GM23338 (cell line): ENCODE results near the gene SNAP91. TPM values are rescaled to one million over a fixed set of nuclear protein-coding genes. Genes with fewer than 3 reads are reported as not detected.
A peak's percentile ranks its signal among the peaks of the same experiment; 100 is the strongest.

Experiments used
- ATAC-seq: fragments of 200-7000 bp; cut with Tn5 transposase; 3 replicates; pipeline ENCODE4 v1.9.1; 2020
- DNase-seq: peaks from one replicate; pipeline ENCODE4 v3.0.0-alpha.2; 2015; ENCODE audit warnings: low spot score
- H2AFZ ChIP-seq: fragments of 200-600 bp; sonication (generic); 2 replicates; pipeline ENCODE4 v1.8.0; 2016; ENCODE audit warnings: antibody characterized with exemption, mild to moderate bottlenecking, moderate library complexity
- H3F3A ChIP-seq: fragments of 200-600 bp; sonication (generic); replicated peaks from 2 replicates; pipeline ENCODE4 v1.8.0; 2017; ENCODE audit warnings: antibody characterized with exemption, mixed run types, low read depth
- H3K27ac ChIP-seq: fragments of 200-600 bp; sonication (generic); 2 replicates; pipeline ENCODE4 v1.6.1; 2016; ENCODE audit warnings: low read depth
- H3K27me3 ChIP-seq: fragments of 200-600 bp; sonication (generic); 2 replicates; pipeline ENCODE4 v1.8.0; 2016; ENCODE audit warnings: mild to moderate bottlenecking, mixed run types, moderate library complexity; ENCODE audit not compliant: insufficient read depth
- H3K36me3 ChIP-seq: fragments of 200-600 bp; sonication (generic); 2 replicates; pipeline ENCODE4 v1.8.0; 2016; ENCODE audit warnings: mild to moderate bottlenecking; ENCODE audit not compliant: insufficient read depth
- H3K4me1 ChIP-seq: fragments of 200-600 bp; sonication (generic); 2 replicates; pipeline ENCODE4 v1.8.0; 2016; ENCODE audit warnings: mild to moderate bottlenecking, moderate library complexity; ENCODE audit not compliant: insufficient read depth
- H3K4me2 ChIP-seq: fragments of 200-600 bp; sonication (generic); 2 replicates; pipeline ENCODE4 v1.7.1; 2017; ENCODE audit warnings: mixed run types
- H3K4me3 ChIP-seq: fragments of 200-600 bp; sonication (generic); 2 replicates; pipeline ENCODE4 v1.6.1; 2016; ENCODE audit warnings: mixed run types
- H3K79me2 ChIP-seq: fragments of 200-600 bp; sonication (generic); replicated peaks from 2 replicates; pipeline ENCODE4 v1.8.0; 2017; ENCODE audit warnings: mild to moderate bottlenecking; ENCODE audit not compliant: insufficient read depth
- H3K9me2 ChIP-seq: fragments of 200-600 bp; sonication (generic); 2 replicates; pipeline ENCODE4 v1.8.0; 2017; ENCODE audit not compliant: insufficient read depth
- H4K20me1 ChIP-seq: fragments of 200-600 bp; sonication (generic); replicated peaks from 2 replicates; pipeline ENCODE4 v1.8.0; 2017; ENCODE audit warnings: mild to moderate bottlenecking; ENCODE audit not compliant: insufficient read depth
- H3K27ac Mint-ChIP-seq: 2 replicates; pipeline ENCODE4 v1.8.0; 2020; ENCODE audit warnings: inconsistent platforms, mild to moderate bottlenecking, moderate library complexity, mixed read lengths
- H3K27me3 Mint-ChIP-seq: 3 replicates; pipeline ENCODE4 v1.8.0; 2022; ENCODE audit warnings: low read depth, mild to moderate bottlenecking, moderate library complexity, mixed read lengths, inconsistent platforms; ENCODE audit not compliant: insufficient read depth, poor library complexity
- H3K36me3 Mint-ChIP-seq: 3 replicates; pipeline ENCODE4 v1.8.0; 2021; ENCODE audit warnings: low read depth, mild to moderate bottlenecking, inconsistent platforms, moderate library complexity, mixed read lengths
- H3K4me1 Mint-ChIP-seq: 3 replicates; pipeline ENCODE4 v1.8.0; 2020; ENCODE audit warnings: mild to moderate bottlenecking, inconsistent platforms, mixed read lengths
- H3K4me3 Mint-ChIP-seq: 3 replicates; pipeline ENCODE4 v1.8.0; 2021; ENCODE audit warnings: moderate library complexity, mild to moderate bottlenecking, inconsistent platforms, mixed read lengths
- H3K9me3 Mint-ChIP-seq: 3 replicates; pipeline ENCODE4 v1.8.0; 2020; ENCODE audit warnings: moderate library complexity, mild to moderate bottlenecking, inconsistent platforms, mixed read lengths
- EZH2phosphoT487 ChIP-seq: fragments of 200-600 bp; sonication (generic); IDR thresholded peaks from one replicate; pipeline ENCODE4 v1.8.1; 2018; ENCODE audit warnings: antibody characterized with exemption; ENCODE audit not compliant: unreplicated experiment
- STAT1 ChIP-seq: IDR thresholded peaks from one replicate; pipeline ENCODE4 v1.6.1; 2016; ENCODE audit warnings: antibody characterized with exemption; ENCODE audit not compliant: unreplicated experiment
- ZNF462 ChIP-seq: fragments of 250-450 bp; sonication (Bioruptor Pico); IDR thresholded peaks from 2 replicates; pipeline ENCODE4 v1.5.0; 2020; ENCODE audit warnings: mild to moderate bottlenecking, moderate library complexity
- polyA plus RNA-seq: library from polyadenylated mRNA; unstranded; fragments of >200 nt; fragmentation: Nextera tagmentation; extraction: Ambion mirVana; gene quantifications from 2 replicates; pipeline ENCODE4 v1.2.1, GENCODE V29; 2016
- total RNA-seq: library from RNA; depleted of rRNA; stranded (reverse); fragments of >200 nt; shearing (Covaris generic); gene quantifications from 2 replicates; pipeline ENCODE4 v1.2.3, GENCODE V29; 2014
- TF ChIP-seq, protein P1 (sequence below), 2 experiments: fragments of 200-600 bp in 1 of 2; sonication (generic) in 1 of 2; conservative IDR thresholded peaks; 2 replicates each; pipeline versions ENCODE4 v1.5.1 to v1.6.1; 2016 to 2017; ENCODE audit warnings: antibody characterized with exemption in 2 of 2, low read depth in 2 of 2, mild to moderate bottlenecking in 2 of 2, moderate library complexity in 1 of 2

Gene SNAP91
- total and polyA plus RNA-seq, 2 experiments from 2014 or later = 0.83 to 1.2 TPM

GRCh38 chr6:83536647-83537589, 172.0 kb downstream of the SNAP91 start (continued):
- TF ChIP-seq ZNF462 (CRISPR knock-in tag) (no peak), EZH2phosphoT487 (no peak)

DNA sequence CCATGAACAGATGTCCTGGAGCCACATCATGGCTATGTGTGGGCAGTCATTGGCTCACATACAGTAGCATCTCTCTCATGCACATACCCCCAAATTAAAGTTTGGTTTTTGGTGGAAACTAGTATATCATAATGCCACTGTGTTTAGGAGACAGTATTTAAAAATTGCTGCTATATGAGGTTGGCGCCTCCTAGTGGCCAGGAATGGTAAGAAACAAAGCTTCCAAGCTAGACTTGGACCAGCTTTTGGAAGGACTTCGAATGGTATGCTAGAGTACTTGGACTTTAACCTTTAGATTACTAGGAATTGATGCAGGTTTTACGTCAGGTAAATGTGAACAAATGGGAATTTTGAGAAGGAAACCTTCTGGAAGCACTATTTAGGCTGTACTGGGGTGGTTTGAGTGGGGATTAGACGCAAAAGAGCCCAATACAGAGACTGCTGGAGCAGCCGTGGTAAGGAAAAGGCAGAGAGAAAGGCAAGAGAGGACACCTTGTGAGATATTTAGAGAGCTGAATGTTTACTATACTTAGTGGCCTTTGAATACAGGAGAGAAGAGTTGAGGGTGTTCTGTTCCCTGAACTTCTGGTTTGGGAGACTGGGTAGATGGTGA, 172.8 kb downstream of the SNAP91 start:
- H3K27ac ChIP-seq = no peak overlapping the region
- Mint-ChIP-seq H3K36me3 (peaks cover 2% of the 10 kb centered on the region; the same call in 1 of the 3 replicates), H3K4me1 (no peaks in the 10 kb centered on the region), H3K27me3 (peaks cover 3% of the 10 kb centered on the region), H3K27ac (no peak overlapping the region), H3K9me3 (no peaks in the 10 kb centered on the region; the same call in 2 of the 3 replicates), H3K4me3 (no peak overlapping the region)
- H3K4me2 ChIP-seq = no peak overlapping the region
- H3F3A ChIP-seq = no peaks in the 10 kb centered on the region
- no peaks in the 10 kb centered on the region for H3K27me3 ChIP-seq
- no peaks in the 10 kb centered on the region for H3K79me2 ChIP-seq
- TF ChIP-seq, protein P1, sequence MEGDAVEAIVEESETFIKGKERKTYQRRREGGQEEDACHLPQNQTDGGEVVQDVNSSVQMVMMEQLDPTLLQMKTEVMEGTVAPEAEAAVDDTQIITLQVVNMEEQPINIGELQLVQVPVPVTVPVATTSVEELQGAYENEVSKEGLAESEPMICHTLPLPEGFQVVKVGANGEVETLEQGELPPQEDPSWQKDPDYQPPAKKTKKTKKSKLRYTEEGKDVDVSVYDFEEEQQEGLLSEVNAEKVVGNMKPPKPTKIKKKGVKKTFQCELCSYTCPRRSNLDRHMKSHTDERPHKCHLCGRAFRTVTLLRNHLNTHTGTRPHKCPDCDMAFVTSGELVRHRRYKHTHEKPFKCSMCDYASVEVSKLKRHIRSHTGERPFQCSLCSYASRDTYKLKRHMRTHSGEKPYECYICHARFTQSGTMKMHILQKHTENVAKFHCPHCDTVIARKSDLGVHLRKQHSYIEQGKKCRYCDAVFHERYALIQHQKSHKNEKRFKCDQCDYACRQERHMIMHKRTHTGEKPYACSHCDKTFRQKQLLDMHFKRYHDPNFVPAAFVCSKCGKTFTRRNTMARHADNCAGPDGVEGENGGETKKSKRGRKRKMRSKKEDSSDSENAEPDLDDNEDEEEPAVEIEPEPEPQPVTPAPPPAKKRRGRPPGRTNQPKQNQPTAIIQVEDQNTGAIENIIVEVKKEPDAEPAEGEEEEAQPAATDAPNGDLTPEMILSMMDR (conservative IDR thresholded peaks at IDR 0.05; ENCODE audit: low read depth in 2 of 2) = peak; percentile 81 to 98
- TF ChIP-seq STAT1 = no peak
- ATAC-seq (peak; percentile 75), DNase-seq (peak; percentile 86)
- no peak overlapping the region for H3K4me3 ChIP-seq
- H3K9me2 ChIP-seq = no peaks in the 10 kb centered on the region
- H3K36me3 ChIP-seq = no peaks in the 10 kb centered on the region
- no peak overlapping the region for H2AFZ ChIP-seq
- no peaks in the 10 kb centered on the region for H4K20me1 ChIP-seq
- H3K4me1 ChIP-seq = no peaks in the 10 kb centered on the region
